SK-N-SH (cell line): ENCODE data around the gene PCGF3. TPM values are rescaled to one million over a fixed set of nuclear protein-coding genes. Genes with fewer than 3 reads are reported as not detected.

Experiments used
- CTCF ChIA-PET: fragments of 300-600, 350-600 bp; formaldehyde crosslinking; extraction: SDS; loops from one replicate; lab custom pipeline; 2021; lab: Yijun Ruan, JAX
- POLR2A ChIA-PET: fragments of 350-600 bp; sonication (Branson Sonifier 250); formaldehyde crosslinking; extraction: SDS; loops from one replicate; lab custom pipeline; 2020; ENCODE audit warnings: antibody characterized with exemption, inconsistent platforms; lab: Yijun Ruan, JAX
- DNase-seq: peaks from one replicate; pipeline ENCODE4 v3.0.0; 2012
- H2AFZ ChIP-seq: fragments of 200-600 bp; sonication (generic); 2 replicates; pipeline ENCODE4 v1.8.1; 2016; ENCODE audit warnings: antibody characterized with exemption, mild to moderate bottlenecking, low read depth
- H3F3A ChIP-seq: fragments of 200-600 bp; sonication (generic); replicated peaks from 2 replicates; pipeline ENCODE3; 2016; ENCODE audit warnings: antibody characterized with exemption, mild to moderate bottlenecking; ENCODE audit not compliant: insufficient read depth
- H3K27ac ChIP-seq, 2 experiments: fragments of 200-500 bp in 1 of 2; fragments of 200-600 bp in 1 of 2; sonication (Bioruptor generic) in 1 of 2; sonication (generic), shearing (Covaris generic) in 1 of 2; 2 replicates each; pipeline versions ENCODE4 v1.5.1 to v1.6.1; 2014 to 2016; ENCODE audit warnings: low read depth in 2 of 2, inconsistent platforms in 1 of 2, low read length in 1 of 2, mild to moderate bottlenecking in 1 of 2, mixed read lengths in 1 of 2
- H3K27me3 ChIP-seq: fragments of 200-600 bp; sonication (generic), shearing (Covaris generic); 2 replicates; pipeline ENCODE4 v1.6.1; 2016; ENCODE audit warnings: mixed run types; ENCODE audit not compliant: insufficient read depth
- H3K36me3 ChIP-seq, 2 experiments: fragments of 200-500 bp in 1 of 2; fragments of 200-600 bp in 1 of 2; sonication (Bioruptor generic) in 1 of 2; sonication (generic) in 1 of 2; replicated peaks in 1 of 2; 2 replicates each; pipeline versions ENCODE3 to v1.5.1; 2014 to 2016; ENCODE audit warnings: low read length in 1 of 2, mild to moderate bottlenecking in 1 of 2; ENCODE audit not compliant: insufficient read depth in 2 of 2, control insufficient read depth in 1 of 2
- H3K4me1 ChIP-seq, 2 experiments: fragments of 200-500 bp in 1 of 2; fragments of 200-600 bp in 1 of 2; sonication (Bioruptor generic) in 1 of 2; sonication (generic), shearing (Covaris generic) in 1 of 2; 2 replicates each; pipeline versions ENCODE4 v1.5.1 to v1.6.1; 2014 to 2016; ENCODE audit warnings: low read depth in 1 of 2, low read length in 1 of 2, mixed run types in 1 of 2; ENCODE audit not compliant: insufficient read depth in 2 of 2, control insufficient read depth in 1 of 2
- H3K4me2 ChIP-seq: fragments of 200-600 bp; sonication (generic), shearing (Covaris generic); 2 replicates; pipeline ENCODE4 v1.6.1; 2017; ENCODE audit warnings: mixed run types
- H3K4me3 ChIP-seq, 2 experiments: fragments of 200-500 bp in 1 of 2; fragments of 200-600 bp in 1 of 2; sonication (Bioruptor generic) in 1 of 2; sonication (generic), shearing (Covaris generic) in 1 of 2; 2 replicates each; pipeline versions ENCODE4 v1.5.1 to v1.8.1; 2014 to 2016; ENCODE audit warnings: low read depth in 2 of 2, inconsistent platforms in 1 of 2, low read length in 1 of 2, mild to moderate bottlenecking in 1 of 2, mixed read lengths in 1 of 2, moderate library complexity in 1 of 2
- H3K79me2 ChIP-seq: fragments of 200-600 bp; sonication (generic); 2 replicates; pipeline ENCODE4 v1.8.1; 2017; ENCODE audit warnings: mild to moderate bottlenecking; ENCODE audit not compliant: insufficient read depth
- H3K9ac ChIP-seq: fragments of 200-600 bp; sonication (generic); 2 replicates; pipeline ENCODE4 v1.6.1; 2017; ENCODE audit warnings: mixed run types
- H3K9me2 ChIP-seq: fragments of 200-600 bp; sonication (generic); 2 replicates; pipeline ENCODE4 v1.6.1; 2017; ENCODE audit warnings: mixed run types
- H3K9me3 ChIP-seq: fragments of 200-600 bp; sonication (generic); 2 replicates; pipeline ENCODE4 v1.6.1; 2017; ENCODE audit warnings: mixed run types, mild to moderate bottlenecking, moderate library complexity
- H4K20me1 ChIP-seq: fragments of 200-600 bp; sonication (generic); 2 replicates; pipeline ENCODE4 v1.6.1; 2017; ENCODE audit warnings: mild to moderate bottlenecking, mixed run types; ENCODE audit not compliant: insufficient read depth
- EZH2phosphoT487 ChIP-seq: fragments of 200-600 bp; sonication (generic); IDR thresholded peaks from 2 replicates; pipeline ENCODE4 v1.6.1; 2017; ENCODE audit warnings: low read depth, mixed run types, mild to moderate bottlenecking, antibody characterized with exemption, moderate library complexity, borderline replicate concordance
- RAD21 ChIP-seq: IDR thresholded peaks from 2 replicates; pipeline ENCODE4 v1.6.1; 2012; ENCODE audit warnings: mild to moderate bottlenecking, low read length
- RXRA ChIP-seq: IDR thresholded peaks from 2 replicates; pipeline ENCODE4 v1.4.0; 2012; ENCODE audit warnings: low read depth, mild to moderate bottlenecking, borderline replicate concordance
- SMC3 ChIP-seq: IDR thresholded peaks from 2 replicates; pipeline ENCODE4 v1.6.1; 2012; ENCODE audit warnings: low read depth, low read length, improper control_type of control experiment
- USF2 ChIP-seq: fragments of 150-350 bp; IDR thresholded peaks from 2 replicates; pipeline ENCODE4 v1.6.1; 2017; ENCODE audit warnings: antibody characterized with exemption, low read length, low read depth, borderline replicate concordance
- YY1 ChIP-seq: IDR thresholded peaks from 2 replicates; pipeline ENCODE4 v1.4.0; 2012; ENCODE audit warnings: low read depth, mild to moderate bottlenecking
- ZBTB33 ChIP-seq: IDR thresholded peaks from 2 replicates; pipeline ENCODE4 v1.4.0; 2012; ENCODE audit warnings: low read depth, borderline replicate concordance
- WGBS: methylation state at CpG from one replicate; pipeline ENCODE4 v1.1.6; 2017; ENCODE audit warnings: low lambda C conversion rate; 5-methylcytosine and 5-hydroxymethylcytosine counted together
- polyA plus RNA-seq, 3 experiments: library from polyadenylated mRNA; depleted of rRNA; stranded (reverse); fragments of >200 nt; gene quantifications; 2 replicates each; pipeline ENCODE4 v1.2.3, GENCODE V29; 2012
- TF ChIP-seq, protein P1 (sequence below): IDR thresholded peaks from 2 replicates; pipeline ENCODE4 v1.6.1; 2012; ENCODE audit warnings: mild to moderate bottlenecking, low read depth, low read length, moderate library complexity

PCGF3 gene
- polyA plus RNA-seq, 1 of the 3 experiments (the other 2 are of a cell fraction): 44.8 TPM

DNA sequence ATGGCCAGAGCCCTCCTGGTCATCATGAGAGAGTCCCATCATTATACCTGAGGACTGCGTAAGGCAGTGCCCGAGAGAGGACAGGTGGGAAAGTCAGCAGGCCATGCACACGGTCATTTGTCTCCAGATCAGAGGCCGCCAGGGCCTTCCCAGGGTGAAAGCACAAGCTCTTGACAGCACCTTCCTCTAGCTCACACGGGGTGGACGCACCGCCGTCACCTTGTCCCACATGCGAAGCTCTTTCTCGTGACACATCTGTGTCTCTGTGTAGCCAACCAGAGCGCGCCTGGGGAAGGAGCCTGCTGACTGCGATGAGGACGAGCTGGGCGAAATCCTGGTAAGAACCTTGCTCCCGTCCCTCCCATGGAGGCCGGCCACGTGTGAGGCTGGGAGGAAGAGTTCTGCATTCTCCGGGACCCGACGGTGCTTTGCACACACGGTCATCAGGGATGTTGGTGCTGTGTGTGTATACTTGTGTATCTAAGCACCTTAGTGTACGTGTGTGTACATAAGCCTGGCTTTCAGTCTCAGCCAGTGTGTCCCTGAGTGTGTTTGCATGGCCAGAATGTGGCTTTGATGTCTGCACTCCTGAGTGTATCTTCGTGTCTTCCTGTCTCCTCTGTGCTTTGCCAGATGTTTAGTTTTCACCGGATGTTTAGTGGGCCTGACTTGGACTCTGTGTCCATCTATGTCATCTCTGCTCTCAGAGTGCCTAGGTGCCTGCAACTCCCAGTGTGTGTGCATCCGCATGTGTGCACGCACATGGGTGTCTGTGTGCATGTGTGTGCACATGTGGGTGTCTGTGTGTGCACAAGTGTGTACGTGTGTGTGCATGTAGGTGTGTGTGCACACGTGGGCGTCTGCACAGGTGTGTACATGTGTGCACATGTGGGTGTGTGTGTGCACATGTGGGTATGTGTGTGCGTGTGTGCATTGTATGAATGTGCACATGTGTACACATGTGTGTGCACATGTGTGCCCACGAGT, 46.7 kb upstream of the PCGF3 start:
- no peak overlapping the region for H2AFZ ChIP-seq
- no peak overlapping the region for H3K4me3 ChIP-seq
- DNase-seq: no peak
- H3K4me2 ChIP-seq: no peak overlapping the region
- H3F3A ChIP-seq: no peaks in the 10 kb centered on the region
- TF ChIP-seq RAD21 (no peak), USF2 (no peak), ZBTB33 (no peak)
- TF ChIP-seq, protein P1, sequence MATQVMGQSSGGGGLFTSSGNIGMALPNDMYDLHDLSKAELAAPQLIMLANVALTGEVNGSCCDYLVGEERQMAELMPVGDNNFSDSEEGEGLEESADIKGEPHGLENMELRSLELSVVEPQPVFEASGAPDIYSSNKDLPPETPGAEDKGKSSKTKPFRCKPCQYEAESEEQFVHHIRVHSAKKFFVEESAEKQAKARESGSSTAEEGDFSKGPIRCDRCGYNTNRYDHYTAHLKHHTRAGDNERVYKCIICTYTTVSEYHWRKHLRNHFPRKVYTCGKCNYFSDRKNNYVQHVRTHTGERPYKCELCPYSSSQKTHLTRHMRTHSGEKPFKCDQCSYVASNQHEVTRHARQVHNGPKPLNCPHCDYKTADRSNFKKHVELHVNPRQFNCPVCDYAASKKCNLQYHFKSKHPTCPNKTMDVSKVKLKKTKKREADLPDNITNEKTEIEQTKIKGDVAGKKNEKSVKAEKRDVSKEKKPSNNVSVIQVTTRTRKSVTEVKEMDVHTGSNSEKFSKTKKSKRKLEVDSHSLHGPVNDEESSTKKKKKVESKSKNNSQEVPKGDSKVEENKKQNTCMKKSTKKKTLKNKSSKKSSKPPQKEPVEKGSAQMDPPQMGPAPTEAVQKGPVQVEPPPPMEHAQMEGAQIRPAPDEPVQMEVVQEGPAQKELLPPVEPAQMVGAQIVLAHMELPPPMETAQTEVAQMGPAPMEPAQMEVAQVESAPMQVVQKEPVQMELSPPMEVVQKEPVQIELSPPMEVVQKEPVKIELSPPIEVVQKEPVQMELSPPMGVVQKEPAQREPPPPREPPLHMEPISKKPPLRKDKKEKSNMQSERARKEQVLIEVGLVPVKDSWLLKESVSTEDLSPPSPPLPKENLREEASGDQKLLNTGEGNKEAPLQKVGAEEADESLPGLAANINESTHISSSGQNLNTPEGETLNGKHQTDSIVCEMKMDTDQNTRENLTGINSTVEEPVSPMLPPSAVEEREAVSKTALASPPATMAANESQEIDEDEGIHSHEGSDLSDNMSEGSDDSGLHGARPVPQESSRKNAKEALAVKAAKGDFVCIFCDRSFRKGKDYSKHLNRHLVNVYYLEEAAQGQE: no peak
- TF ChIP-seq, all 33 proteins: peak for 0
- H3K27ac ChIP-seq: no peak overlapping the region
- H3K9ac ChIP-seq: no peak overlapping the region
- no peaks in the 10 kb centered on the region for H3K9me3 ChIP-seq
- no peaks in the 10 kb centered on the region for H3K36me3 ChIP-seq
- 85% methylated on average over 25 of the region's 32 CpGs for WGBS
- H3K79me2 ChIP-seq: no peaks in the 10 kb centered on the region
- CTCF ChIA-PET: interaction anchor here (1.1 kb wide), 1 partner anchor 15 kb away, joined by 3 read pairs; the partner anchor contains the start of gene ATP5ME
- peaks cover 0 to 16% of the 10 kb centered on the region in 2 experiments; a peak in 1 of 4 replicates for H3K4me1 ChIP-seq
- H3K9me2 ChIP-seq: no peaks in the 10 kb centered on the region
- H4K20me1 ChIP-seq: no peaks in the 10 kb centered on the region
- POLR2A ChIA-PET: no interaction called here
- no peaks in the 10 kb centered on the region for H3K27me3 ChIP-seq

GRCh38 chr4:659851-660250, 45.8 kb upstream of the PCGF3 start:
- Histone ChIP-seq H3K4me1 (peaks cover 0 to 21% of the 10 kb centered on the region in 2 experiments; a peak in 1 of 4 replicates), H3K27ac (no peak overlapping the region)

More at GRCh38 chr4:659851-660250, 45.8 kb upstream of the PCGF3 start:
- Histone ChIP-seq H3K4me3 (no peak overlapping the region), H4K20me1 (no peaks in the 10 kb centered on the region), H3K27me3 (no peaks in the 10 kb centered on the region), H3F3A (no peaks in the 10 kb centered on the region), H3K79me2 (no peaks in the 10 kb centered on the region), H3K9ac (no peak overlapping the region), H2AFZ (no peak overlapping the region), H3K9me2 (no peaks in the 10 kb centered on the region), H3K36me3 (no peaks in the 10 kb centered on the region), H3K9me3 (no peaks in the 10 kb centered on the region), H3K4me2 (no peak overlapping the region)
- no peak for DNase-seq
- ChIA-PET CTCF (no interaction called here), POLR2A (no interaction called here)
- no peak for TF ChIP-seq YY1
- TF ChIP-seq EZH2phosphoT487: no peak
- TF ChIP-seq RXRA: no peak
- no peak for TF ChIP-seq SMC3
- WGBS: 84% methylated on average over 3 of the region's 8 CpGs
